Breast epithelium (tissue), 3 donors: Measurements from ENCODE around the gene CHEK1.

Source experiments
- CTCF ChIP-seq, 3 donors: fragments of 450-650 bp; IDR thresholded peaks; one replicate each; pipeline ENCODE4 v1.5.1; 2016 to 2017; ENCODE audit warnings: antibody characterized with exemption in 3 of 3, mild to moderate bottlenecking in 3 of 3, moderate library complexity in 3 of 3
- POLR2AphosphoS5 ChIP-seq, 3 donors: sonication (generic); formaldehyde crosslinking; IDR thresholded peaks; one replicate each; pipeline ENCODE4 v1.6.1; 2017; ENCODE audit warnings: antibody characterized with exemption in 3 of 3

- TF ChIP-seq CTCF (IDR thresholded peaks at IDR 0.05) (no peak), POLR2AphosphoS5 (IDR thresholded peaks at IDR 0.05) (no peak)
Measured at GRCh38 chr11:125680747-125681146, 55.8 kb downstream of the CHEK1 start, which contains the start of gene ACRV1.
